Hepatocyte (in vitro differentiated cells): ENCODE measurements around the gene PDGFA. TPM values are rescaled to one million over a fixed set of nuclear protein-coding genes. Genes with fewer than 3 reads are reported as not detected.

Experiments
- polyA plus RNA-seq: library from polyadenylated mRNA; unstranded; fragments of >200 nt; fragmentation: Nextera tagmentation; extraction: Ambion mirVana; gene quantifications from 2 replicates; pipeline ENCODE4 v1.2.1, GENCODE V29; 2016
- total RNA-seq: library from RNA; depleted of rRNA; stranded (reverse); fragments of >200 nt; gene quantifications from 2 replicates; pipeline ENCODE4 v1.2.3, GENCODE V29; 2014

Gene PDGFA
- total and polyA plus RNA-seq, 2 experiments from 2014 or later, result 30.7 to 63.1 TPM

Other genes with a start within 250 kb of the PDGFA start
- gene FOXL3, start 229.7 kb downstream of the PDGFA start, total RNA-seq, result not detected in 2 replicates
- gene FOXL3, start 229.7 kb downstream of the PDGFA start, polyA plus RNA-seq, result not detected in 2 replicates
- gene DNAAF5, start 206.9 kb upstream of the PDGFA start, total RNA-seq, result 14.2 and 23.5 TPM in 2 replicates
- gene DNAAF5, start 206.9 kb upstream of the PDGFA start, polyA plus RNA-seq, result 18.7 and 19.0 TPM in 2 replicates
- 16.6 and 23.4 TPM in 2 replicates for gene PRKAR1B, start 207.4 kb upstream of the PDGFA start, total RNA-seq
- gene PRKAR1B, start 207.4 kb upstream of the PDGFA start, polyA plus RNA-seq, result 27.4 and 28.7 TPM in 2 replicates